ENCODE measurements around the gene SLC39A9.

SLC39A9 gene

GRCh38 chr14:69398053-69398817, at the start of gene SLC39A9, which contains the start of gene ERH:
Gene SLC39A9 (plus strand): TSS chr14:69398692. CDS start chr14:69399370, 678 bp downstream.
Gene ERH (minus strand): TSS chr14:69398299. CDS start chr14:69398233, 66 bp downstream.
- peak; percentile 98 for DNase-seq

GRCh38 chr14:69349091-69349777, 49.3 kb upstream of the SLC39A9 start:
- no peak for DNase-seq

GRCh38 chr14:69350892-69351291, 47.6 kb upstream of the SLC39A9 start:
- no peak for DNase-seq

GRCh38 chr14:69351385-69351784, 47.1 kb upstream of the SLC39A9 start:
- DNase-seq, result no peak

- no peak for DNase-seq
These were observed 46.6 kb upstream of the SLC39A9 start for GRCh38 chr14:69351911-69352310.

GRCh38 chr14:69353168-69353567, 45.3 kb upstream of the SLC39A9 start:
- DNase-seq, result no peak

GRCh38 chr14:69354383-69355153, 43.9 kb upstream of the SLC39A9 start:
- DNase-seq, result no peak

- DNase-seq, result no peak
These were observed 43.3 kb upstream of the SLC39A9 start for GRCh38 chr14:69355154-69355597.

- peak; percentile 49 for DNase-seq
These were observed 42.7 kb upstream of the SLC39A9 start for GRCh38 chr14:69355607-69356281.

GRCh38 chr14:69356903-69357543, 41.5 kb upstream of the SLC39A9 start:
- DNase-seq, result no peak

GRCh38 chr14:69357544-69358200, 40.8 kb upstream of the SLC39A9 start:
- no peak for DNase-seq

- DNase-seq, result no peak
These were observed 40.1 kb upstream of the SLC39A9 start for GRCh38 chr14:69358233-69358963.

- no peak for DNase-seq
These were observed 39.5 kb upstream of the SLC39A9 start for GRCh38 chr14:69358966-69359365.

GRCh38 chr14:69360438-69361108, 37.9 kb upstream of the SLC39A9 start:
- peak; percentile 70 for DNase-seq

- no peak for DNase-seq
These were observed 35.4 kb upstream of the SLC39A9 start for GRCh38 chr14:69363055-69363454.

- no peak for DNase-seq
These were observed 34.5 kb upstream of the SLC39A9 start for GRCh38 chr14:69363964-69364363.

- no peak for DNase-seq
These were observed 34.1 kb upstream of the SLC39A9 start for GRCh38 chr14:69364378-69364777.

GRCh38 chr14:69366069-69366468, 32.4 kb upstream of the SLC39A9 start:
- no peak for DNase-seq

GRCh38 chr14:69366761-69367160, 31.7 kb upstream of the SLC39A9 start:
- DNase-seq, result no peak

GRCh38 chr14:69368381-69368780, 30.1 kb upstream of the SLC39A9 start:
- DNase-seq, result no peak

All from NCI-H187 treated with DMSO at 0.1 percent for 48 hours (cell line).